ENCODE data around the gene B3GNT5.

DNA sequence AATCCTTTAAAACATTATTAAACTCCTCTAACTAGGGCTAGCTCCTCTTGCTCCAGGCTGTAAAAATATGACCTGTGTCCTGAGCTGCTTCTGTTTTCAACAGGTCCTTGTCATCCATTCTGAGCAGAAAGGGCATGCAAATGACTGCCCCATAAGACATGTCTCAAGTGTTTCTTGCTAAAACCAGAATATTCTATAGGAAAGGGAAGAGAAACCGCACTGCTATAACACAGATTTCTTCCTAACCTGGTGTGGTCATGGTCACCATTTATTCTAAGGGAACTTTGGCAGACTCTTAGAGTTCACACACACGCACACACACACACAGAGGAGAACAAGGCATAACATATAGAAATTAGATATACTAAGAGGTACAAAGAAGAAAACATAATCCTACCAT, 34.2 kb upstream of the B3GNT5 start:
- TF ChIP-seq EZH2phosphoT487 (IDR thresholded peaks at IDR 0.05; ENCODE audit: low read depth) = no peak
- TF ChIP-seq, protein P1, sequence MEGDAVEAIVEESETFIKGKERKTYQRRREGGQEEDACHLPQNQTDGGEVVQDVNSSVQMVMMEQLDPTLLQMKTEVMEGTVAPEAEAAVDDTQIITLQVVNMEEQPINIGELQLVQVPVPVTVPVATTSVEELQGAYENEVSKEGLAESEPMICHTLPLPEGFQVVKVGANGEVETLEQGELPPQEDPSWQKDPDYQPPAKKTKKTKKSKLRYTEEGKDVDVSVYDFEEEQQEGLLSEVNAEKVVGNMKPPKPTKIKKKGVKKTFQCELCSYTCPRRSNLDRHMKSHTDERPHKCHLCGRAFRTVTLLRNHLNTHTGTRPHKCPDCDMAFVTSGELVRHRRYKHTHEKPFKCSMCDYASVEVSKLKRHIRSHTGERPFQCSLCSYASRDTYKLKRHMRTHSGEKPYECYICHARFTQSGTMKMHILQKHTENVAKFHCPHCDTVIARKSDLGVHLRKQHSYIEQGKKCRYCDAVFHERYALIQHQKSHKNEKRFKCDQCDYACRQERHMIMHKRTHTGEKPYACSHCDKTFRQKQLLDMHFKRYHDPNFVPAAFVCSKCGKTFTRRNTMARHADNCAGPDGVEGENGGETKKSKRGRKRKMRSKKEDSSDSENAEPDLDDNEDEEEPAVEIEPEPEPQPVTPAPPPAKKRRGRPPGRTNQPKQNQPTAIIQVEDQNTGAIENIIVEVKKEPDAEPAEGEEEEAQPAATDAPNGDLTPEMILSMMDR (IDR thresholded peaks at IDR 0.05; ENCODE audit: low read depth, low read length) = no peak

Data from OCI-LY3 (cell line).